Measurements from ENCODE around the gene SYT5.
"Not testable (repeated sequence)": the region's sequence is repeated elsewhere in the genome, so short reads cannot be mapped to it uniquely, and the experiment has no call there.

The SYT5 gene

GRCh38 chr19:55166530-55167268, 13.4 kb downstream of the SYT5 start, which contains the start of gene DNAAF3:
TSS of gene DNAAF3 (minus strand) at chr19:55166613. CDS start at chr19:55166413, 200 bp downstream.
- DNase-seq = peak; percentile 97

GRCh38 chr19:55165952-55166529, 14.0 kb downstream of the SYT5 start:
- DNase-seq = peak; percentile 86

GRCh38 chr19:55161571-55162322, 18.3 kb downstream of the SYT5 start:
- no peak for DNase-seq

- no peak for DNase-seq
These were observed 19.1 kb downstream of the SYT5 start for GRCh38 chr19:55160986-55161365.

- peak; percentile 93 for DNase-seq
These were observed 19.7 kb downstream of the SYT5 start for GRCh38 chr19:55160128-55160985.

GRCh38 chr19:55158848-55159749, 21.0 kb downstream of the SYT5 start:
- DNase-seq = no peak

- DNase-seq = no peak
These were observed 21.7 kb downstream of the SYT5 start for GRCh38 chr19:55158423-55158822.

- no peak for DNase-seq
These were observed 22.8 kb downstream of the SYT5 start, which contains the start of gene TNNI3 for GRCh38 chr19:55157064-55157908. TSS of gene TNNI3 (minus strand) at chr19:55157732. CDS start at chr19:55157589, 143 bp downstream.

GRCh38 chr19:55156202-55157063, 23.7 kb downstream of the SYT5 start:
- DNase-seq = no peak

GRCh38 chr19:55155784-55156183, 24.3 kb downstream of the SYT5 start:
- DNase-seq = not testable (repeated sequence)

- no peak for DNase-seq
These were observed 26.3 kb downstream of the SYT5 start for GRCh38 chr19:55153652-55154264.

GRCh38 chr19:55152017-55152416, 28.1 kb downstream of the SYT5 start:
- DNase-seq = peak; percentile 99

GRCh38 chr19:55149078-55150003, 30.7 kb downstream of the SYT5 start, which contains the start of gene TNNT1:
TSS of gene TNNT1 (minus strand) at chr19:55149206. CDS start at chr19:55147157, 2,049 bp downstream.
- no peak for DNase-seq

GRCh38 chr19:55147545-55148251, 32.4 kb downstream of the SYT5 start:
- DNase-seq = no peak

GRCh38 chr19:55146705-55147273, 33.3 kb downstream of the SYT5 start:
- peak; percentile 83 for DNase-seq

GRCh38 chr19:55146078-55146704, 33.9 kb downstream of the SYT5 start:
- DNase-seq = peak; percentile 67
